Measurements from ENCODE around the gene ZNF808.

GRCh38 chr19:52507266-52507665 lies 20.2 kb upstream of the ZNF808 start:
- TF ChIP-seq, protein P1, sequence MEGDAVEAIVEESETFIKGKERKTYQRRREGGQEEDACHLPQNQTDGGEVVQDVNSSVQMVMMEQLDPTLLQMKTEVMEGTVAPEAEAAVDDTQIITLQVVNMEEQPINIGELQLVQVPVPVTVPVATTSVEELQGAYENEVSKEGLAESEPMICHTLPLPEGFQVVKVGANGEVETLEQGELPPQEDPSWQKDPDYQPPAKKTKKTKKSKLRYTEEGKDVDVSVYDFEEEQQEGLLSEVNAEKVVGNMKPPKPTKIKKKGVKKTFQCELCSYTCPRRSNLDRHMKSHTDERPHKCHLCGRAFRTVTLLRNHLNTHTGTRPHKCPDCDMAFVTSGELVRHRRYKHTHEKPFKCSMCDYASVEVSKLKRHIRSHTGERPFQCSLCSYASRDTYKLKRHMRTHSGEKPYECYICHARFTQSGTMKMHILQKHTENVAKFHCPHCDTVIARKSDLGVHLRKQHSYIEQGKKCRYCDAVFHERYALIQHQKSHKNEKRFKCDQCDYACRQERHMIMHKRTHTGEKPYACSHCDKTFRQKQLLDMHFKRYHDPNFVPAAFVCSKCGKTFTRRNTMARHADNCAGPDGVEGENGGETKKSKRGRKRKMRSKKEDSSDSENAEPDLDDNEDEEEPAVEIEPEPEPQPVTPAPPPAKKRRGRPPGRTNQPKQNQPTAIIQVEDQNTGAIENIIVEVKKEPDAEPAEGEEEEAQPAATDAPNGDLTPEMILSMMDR (IDR thresholded peaks at IDR 0.05): no peak
- TF ChIP-seq POLR2AphosphoS5 (IDR thresholded peaks at IDR 0.05): no peak
